H1 (cell line): ENCODE data around the gene ALDH4A1. TPM values are rescaled to one million over a fixed set of nuclear protein-coding genes. Genes with fewer than 3 reads are reported as not detected.

Experiments used
- CTCF ChIA-PET: fragments of 300-600 bp; sonication (Branson Sonifier 250); formaldehyde crosslinking; loops from one replicate; lab custom pipeline; 2021; ENCODE audit not compliant: partially characterized antibody; lab: Charles Lee
- POLR2A ChIA-PET: fragments of 300-600 bp; sonication (Branson Sonifier 250); formaldehyde crosslinking; loops from one replicate; lab custom pipeline; 2021; ENCODE audit warnings: inconsistent platforms; ENCODE audit not compliant: partially characterized antibody; lab: Charles Lee
- DNase-seq, 2 experiments: peaks; one replicate each; pipeline versions ENCODE4 v3.0.0 to v3.0.0-alpha.2; 2010 to 2022; ENCODE audit warnings: low spot score in 2 of 2, low read depth in 1 of 2, mixed read lengths in 1 of 2
- FAIRE-seq: peaks from 2 replicates; lab custom pipeline; 2011; peaks lifted over from hg19 to GRCh38; lab: Jason Lieb, UNC
- H2AFZ ChIP-seq: 2 replicates; pipeline ENCODE4 v1.8.1; 2012; ENCODE audit warnings: low read length, inconsistent platforms
- H2AK5ac ChIP-seq: 2 replicates; pipeline ENCODE4 v1.6.1; 2013; ENCODE audit warnings: low read depth, low read length
- H2BK120ac ChIP-seq: replicated peaks from 2 replicates; pipeline ENCODE3; 2013; ENCODE audit warnings: low read depth, low read length, inconsistent platforms
- H2BK12ac ChIP-seq: 2 replicates; pipeline ENCODE4 v1.6.1; 2013; ENCODE audit warnings: low read depth, low read length
- H2BK15ac ChIP-seq: 2 replicates; pipeline ENCODE4 v1.6.1; 2013; ENCODE audit warnings: low read length
- H2BK20ac ChIP-seq: 2 replicates; pipeline ENCODE4 v1.6.1; 2013; ENCODE audit warnings: low read length
- H2BK5ac ChIP-seq: 2 replicates; pipeline ENCODE4 v1.6.1; 2013; ENCODE audit warnings: low read depth, low read length
- H3K14ac ChIP-seq: 2 replicates; pipeline ENCODE4 v1.6.1; 2013; ENCODE audit warnings: inconsistent platforms; ENCODE audit not compliant: insufficient read length
- H3K18ac ChIP-seq: 2 replicates; pipeline ENCODE4 v1.6.1; 2013; ENCODE audit warnings: low read length; ENCODE audit errors: extremely low read depth
- H3K23ac ChIP-seq: 2 replicates; pipeline ENCODE4 v1.6.1; 2013; ENCODE audit warnings: inconsistent platforms; ENCODE audit not compliant: insufficient read length
- H3K23me2 ChIP-seq: 2 replicates; pipeline ENCODE4 v1.6.1; 2013; ENCODE audit warnings: low read depth, low read length
- H3K27ac ChIP-seq: 2 replicates; pipeline ENCODE4 v1.6.1; 2011; ENCODE audit warnings: low read depth, low read length, inconsistent platforms
- H3K27me3 ChIP-seq, 4 experiments: replicated peaks in 1 of 4; 1 replicate in 1 of 4; 2 replicates in 3 of 4; pipeline versions ENCODE4 v1.6.1 to v1.8.1; 2011 to 2013; ENCODE audit warnings: low read length in 3 of 4, mild to moderate bottlenecking in 3 of 4, inconsistent platforms in 2 of 4, mixed read lengths in 2 of 4, moderate library complexity in 1 of 4; ENCODE audit not compliant: control insufficient read depth in 3 of 4, insufficient read depth in 3 of 4; ENCODE audit errors: extremely low read depth in 1 of 4
- H3K36me3 ChIP-seq, 4 experiments: 2 replicates each; pipeline versions ENCODE4 v1.6.1 to v1.8.1; 2011 to 2013; ENCODE audit warnings: mild to moderate bottlenecking in 4 of 4, low read length in 3 of 4, moderate library complexity in 2 of 4, control low read depth in 1 of 4, inconsistent platforms in 1 of 4; ENCODE audit not compliant: insufficient read depth in 4 of 4, control insufficient read depth in 2 of 4
- H3K4ac ChIP-seq: replicated peaks from 2 replicates; pipeline ENCODE3; 2013; ENCODE audit warnings: low read length, low read depth, mixed read lengths, inconsistent platforms; ENCODE audit not compliant: insufficient read length
- H3K4me1 ChIP-seq, 4 experiments: replicated peaks in 1 of 4; 1 replicate in 1 of 4; 2 replicates in 3 of 4; pipeline versions ENCODE4 v1.6.1 to v1.8.1; 2011 to 2013; ENCODE audit warnings: low read length in 3 of 4, inconsistent platforms in 2 of 4, mixed read lengths in 1 of 4; ENCODE audit not compliant: insufficient read depth in 4 of 4, control insufficient read depth in 3 of 4
- H3K4me2 ChIP-seq, 2 experiments: 2 replicates each; pipeline versions ENCODE4 v1.6.1 to v1.8.1; 2011 to 2013; ENCODE audit warnings: low read depth in 2 of 2, low read length in 2 of 2, control low read depth in 1 of 2, inconsistent platforms in 1 of 2, mild to moderate bottlenecking in 1 of 2; ENCODE audit not compliant: insufficient read depth in 1 of 2
- H3K4me3 ChIP-seq, 4 experiments: fragments of 200-600, 300-600 bp in 1 of 4; sonication (generic), shearing (Covaris generic), sonication (Bioruptor Twin) in 1 of 4; 2 replicates each; pipeline versions ENCODE4 v1.5.1 to v1.8.1; 2011 to 2016; ENCODE audit warnings: low read length in 4 of 4, low read depth in 3 of 4, control low read depth in 2 of 4, inconsistent platforms in 2 of 4, mild to moderate bottlenecking in 2 of 4, mixed read lengths in 1 of 4, moderate library complexity in 1 of 4; ENCODE audit not compliant: insufficient read depth in 2 of 4; ENCODE audit errors: extremely low read depth in 1 of 4
- H3K56ac ChIP-seq: replicated peaks from 2 replicates; pipeline ENCODE3; 2013; ENCODE audit warnings: low read depth, mild to moderate bottlenecking, mixed read lengths, low read length, inconsistent platforms; ENCODE audit not compliant: insufficient read length
- H3K79me1 ChIP-seq: 2 replicates; pipeline ENCODE4 v1.6.1; 2013; ENCODE audit warnings: low read depth, low read length, control low read depth
- H3K79me2 ChIP-seq, 2 experiments: 2 replicates each; pipeline versions ENCODE4 v1.6.1 to v1.8.1; 2012 to 2013; ENCODE audit warnings: low read length in 2 of 2, mild to moderate bottlenecking in 2 of 2, inconsistent platforms in 1 of 2; ENCODE audit not compliant: insufficient read depth in 2 of 2, control insufficient read depth in 1 of 2
- H3K9ac ChIP-seq, 4 experiments: replicated peaks in 1 of 4; 1 replicate in 1 of 4; 2 replicates in 3 of 4; pipeline versions ENCODE4 v1.6.1 to v1.8.1; 2011 to 2013; ENCODE audit warnings: low read depth in 3 of 4, low read length in 3 of 4, control low read depth in 2 of 4, mild to moderate bottlenecking in 2 of 4, moderate library complexity in 2 of 4, inconsistent platforms in 1 of 4; ENCODE audit errors: extremely low read depth in 1 of 4
- H3K9me3 ChIP-seq, 2 experiments: 2 replicates each; pipeline versions ENCODE4 v1.6.1 to v1.8.1; 2012 to 2013; ENCODE audit warnings: mild to moderate bottlenecking in 2 of 2, moderate library complexity in 2 of 2, control low read depth in 1 of 2, inconsistent platforms in 1 of 2, low read depth in 1 of 2, low read length in 1 of 2, mixed read lengths in 1 of 2; ENCODE audit not compliant: insufficient read depth in 2 of 2
- H4K20me1 ChIP-seq, 2 experiments: replicated peaks in 1 of 2; 2 replicates each; pipeline versions ENCODE3 to v1.8.1; 2011 to 2013; ENCODE audit warnings: inconsistent platforms in 2 of 2, low read length in 2 of 2, mild to moderate bottlenecking in 1 of 2; ENCODE audit not compliant: insufficient read depth in 2 of 2, control insufficient read depth in 1 of 2
- H4K5ac ChIP-seq: 2 replicates; pipeline ENCODE4 v1.6.1; 2013; ENCODE audit warnings: low read length, low read depth, mixed read lengths, inconsistent platforms; ENCODE audit not compliant: insufficient read length
- H4K8ac ChIP-seq: 2 replicates; pipeline ENCODE4 v1.8.0; 2013; ENCODE audit warnings: mild to moderate bottlenecking, moderate library complexity, low read length, inconsistent platforms; ENCODE audit not compliant: insufficient read depth; ENCODE audit errors: extremely low read depth
- H4K91ac ChIP-seq: replicated peaks from 2 replicates; pipeline ENCODE3; 2013; ENCODE audit warnings: low read length, mixed read lengths, inconsistent platforms; ENCODE audit not compliant: insufficient read length
- CEBPB ChIP-seq: IDR thresholded peaks from 2 replicates; pipeline ENCODE4 v1.6.1; 2012; ENCODE audit warnings: low read depth, low read length
- KDM5A ChIP-seq: fragments of 200-600 bp; IDR thresholded peaks from 2 replicates; pipeline ENCODE4 v1.7.1; 2012; ENCODE audit warnings: mild to moderate bottlenecking, low read length, inconsistent platforms, mixed read lengths
- MAFK ChIP-seq: IDR thresholded peaks from 2 replicates; pipeline ENCODE4 v1.6.1; 2012; ENCODE audit warnings: low read depth, mild to moderate bottlenecking, improper control_type of control experiment, low read length
- RXRA ChIP-seq: IDR thresholded peaks from 2 replicates; pipeline ENCODE4 v1.6.1; 2011; ENCODE audit warnings: low read depth, mild to moderate bottlenecking, low read length, moderate library complexity; ENCODE audit not compliant: insufficient read depth
- SUZ12 ChIP-seq: fragments of 200-600 bp; sonication (generic); IDR thresholded peaks from 2 replicates; pipeline ENCODE4 v1.6.1; 2012; ENCODE audit warnings: mild to moderate bottlenecking, inconsistent platforms, low read length, moderate library complexity, mixed read lengths
- TAF7 ChIP-seq: optimal IDR thresholded peaks from 2 replicates; pipeline ENCODE3; 2011; ENCODE audit warnings: low read depth, mild to moderate bottlenecking, inconsistent platforms, low read length, moderate library complexity, borderline replicate concordance
- TBP ChIP-seq: IDR thresholded peaks from 2 replicates; pipeline ENCODE4 v1.6.1; 2011; ENCODE audit warnings: low read depth, low read length, improper control_type of control experiment
- ZNF274 ChIP-seq: IDR thresholded peaks from 2 replicates; pipeline ENCODE4 v1.7.0; 2012; ENCODE audit warnings: low read length, borderline replicate concordance; ENCODE audit errors: extremely low read depth
- WGBS, 2 experiments: shearing (Covaris generic) in 1 of 2; methylation state at CpG; one replicate each; pipeline versions ENCODE4 v1.1.6 to v1.1.7; 2013 to 2015; ENCODE audit warnings: low lambda C conversion rate in 2 of 2, mixed read lengths in 2 of 2, inconsistent platforms in 1 of 2, low coverage in 1 of 2, missing lambda C conversion rate in 1 of 2; ENCODE audit not compliant: insufficient replicate concordance in 2 of 2, insufficient coverage in 1 of 2, insufficient read length in 1 of 2; ENCODE audit errors: extremely low coverage in 1 of 2, missing lambda C conversion rate in 1 of 2; 5-methylcytosine and 5-hydroxymethylcytosine counted together
- polyA plus RNA-seq, 7 experiments: library from polyadenylated mRNA; depleted of rRNA in 3 of 7; stranded (reverse) in 5 of 7; unstranded in 2 of 7; fragments of >200 nt in 5 of 7; fragments of 200-250 nt in 2 of 7; gene quantifications; 1 replicate in 5 of 7; 2 replicates in 1 of 7; 4 replicates in 1 of 7; pipeline versions ENCODE4 v1.2.1 to v1.2.3, GENCODE V29; 2011 to 2013; ENCODE audit warnings: missing spikeins in 2 of 7, mixed read lengths in 2 of 7
- total RNA-seq: library from RNA; stranded (reverse); fragmentation: NEBNext Ultra II Directional; extraction: Animal tissue kit (Norgen Biotek cat#: 25700); gene quantifications from 2 replicates; pipeline ENCODE4 v1.2.1, GENCODE V29; 2021

ALDH4A1 gene
- total and polyA plus RNA-seq, 2 of the 8 experiments (the other 6 are each of a cell fraction or from before 2014, with no cell fraction given) = 30.3 to 35.9 TPM

DNA sequence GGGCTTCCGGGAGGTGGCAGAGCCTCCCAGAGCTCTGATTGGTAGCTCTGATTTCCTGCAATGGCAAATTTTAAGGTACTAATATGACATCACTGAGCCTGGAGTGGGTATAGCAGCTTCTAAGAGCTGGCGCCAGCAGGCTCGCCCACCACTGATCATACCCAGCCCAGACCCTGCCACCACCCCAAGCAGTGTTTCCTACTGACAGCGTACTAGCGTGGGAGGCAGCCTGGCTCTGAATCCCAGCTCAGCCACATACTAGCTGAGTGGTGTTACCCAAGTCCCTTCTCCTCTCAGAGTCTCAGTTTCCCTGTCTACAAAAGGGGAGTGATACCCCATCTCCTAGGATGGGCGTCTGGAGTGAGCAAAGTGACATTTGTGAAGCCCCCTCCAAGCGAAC lies 13.0 kb upstream of the ALDH4A1 start:
- Histone ChIP-seq H3K23ac (no peak overlapping the region), H3K79me2 (no peaks in the 10 kb centered on the region), H2BK120ac (no peak overlapping the region), H3K79me1 (no peaks in the 10 kb centered on the region), H2BK20ac (no peak overlapping the region), H4K8ac (no peak overlapping the region), H2BK12ac (no peak overlapping the region), H4K91ac (no peak overlapping the region), H3K14ac (no peak overlapping the region), H3K27me3 (no peaks in the 10 kb centered on the region), H3K4me1 (no peaks in the 10 kb centered on the region; a peak in 1 of 7 replicates), H4K5ac (no peak overlapping the region), H3K9me3 (no peaks in the 10 kb centered on the region), H3K56ac (no peak overlapping the region), H3K18ac (no peak overlapping the region), H4K20me1 (no peaks in the 10 kb centered on the region), H2BK15ac (no peak overlapping the region), H2AFZ (no peak overlapping the region), H3K36me3 (no peaks in the 10 kb centered on the region), H3K4me2 (no peak overlapping the region), H3K4me3 (no peak overlapping the region), H2AK5ac (no peak overlapping the region), H2BK5ac (no peak overlapping the region), H3K9ac (no peak overlapping the region), H3K27ac (no peak overlapping the region), H3K23me2 (no peaks in the 10 kb centered on the region), H3K4ac (no peak overlapping the region)
- CTCF ChIA-PET = interaction anchor here (0.9 to 7.0 kb wide), 16 partner anchors 7 to 175 kb away, joined by 3 to 109 read pairs (median 20); partner anchors contain the start of gene IFFO2
- TF ChIP-seq SUZ12 = no peak
- TF ChIP-seq TBP = no peak
- TF ChIP-seq TAF7 = no peak
- no peak for TF ChIP-seq KDM5A
- no peak for TF ChIP-seq RXRA
- TF ChIP-seq CEBPB = no peak
- no peak for TF ChIP-seq MAFK
- TF ChIP-seq ZNF274 = no peak
- POLR2A ChIA-PET = interaction anchor here (0.9 kb wide), 3 partner anchors 12 to 48 kb away, joined by 3 read pairs; no protein-coding TSS in a partner anchor
- DNase-seq (no peak), FAIRE-seq (no peak)
- WGBS, 2 experiments = 82% methylated on average over 7 of the region's 7 CpGs; no CpG with 5 or more reads in 1 of the 2 experiments
